GM12865 (cell line): Measurements from ENCODE around the gene ZNF865.

Experiments used
- DNase-seq: peaks from one replicate; pipeline ENCODE4 v3.0.0; 2010; ENCODE audit warnings: low read depth
- H3K4me3 ChIP-seq: 2 replicates; pipeline ENCODE4 v1.5.1; 2011; ENCODE audit warnings: mild to moderate bottlenecking, low read depth, low read length, control low read depth
- TF ChIP-seq, protein P1 (sequence below): IDR thresholded peaks from 2 replicates; pipeline ENCODE4 v1.5.1; 2011; ENCODE audit warnings: low read length, control low read depth, low read depth, inconsistent platforms; ENCODE audit not compliant: insufficient read depth; ENCODE audit errors: missing control alignments

ZNF865 gene

DNA sequence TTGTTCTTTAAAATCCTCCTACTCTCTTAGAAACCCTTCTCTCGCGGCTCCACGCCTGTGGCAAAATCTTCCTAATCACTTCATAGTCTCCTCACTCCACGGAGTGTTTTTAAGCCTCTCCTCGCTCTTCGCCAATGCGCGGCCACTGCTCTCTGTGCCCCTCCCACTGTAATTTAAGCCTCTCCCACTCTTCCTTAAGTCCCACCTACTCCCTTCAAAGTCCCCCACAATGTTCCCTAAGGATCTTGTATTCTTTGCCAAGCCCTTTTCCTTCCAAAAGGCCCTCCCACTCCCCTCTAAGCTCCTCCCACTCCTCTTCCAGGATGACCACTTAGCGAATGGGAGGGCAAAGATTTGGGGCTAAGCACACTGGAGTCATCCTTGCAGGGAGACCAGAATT lies 7.4 kb upstream of the ZNF865 start:
- H3K4me3 ChIP-seq = no peak overlapping the region
- TF ChIP-seq, protein P1, sequence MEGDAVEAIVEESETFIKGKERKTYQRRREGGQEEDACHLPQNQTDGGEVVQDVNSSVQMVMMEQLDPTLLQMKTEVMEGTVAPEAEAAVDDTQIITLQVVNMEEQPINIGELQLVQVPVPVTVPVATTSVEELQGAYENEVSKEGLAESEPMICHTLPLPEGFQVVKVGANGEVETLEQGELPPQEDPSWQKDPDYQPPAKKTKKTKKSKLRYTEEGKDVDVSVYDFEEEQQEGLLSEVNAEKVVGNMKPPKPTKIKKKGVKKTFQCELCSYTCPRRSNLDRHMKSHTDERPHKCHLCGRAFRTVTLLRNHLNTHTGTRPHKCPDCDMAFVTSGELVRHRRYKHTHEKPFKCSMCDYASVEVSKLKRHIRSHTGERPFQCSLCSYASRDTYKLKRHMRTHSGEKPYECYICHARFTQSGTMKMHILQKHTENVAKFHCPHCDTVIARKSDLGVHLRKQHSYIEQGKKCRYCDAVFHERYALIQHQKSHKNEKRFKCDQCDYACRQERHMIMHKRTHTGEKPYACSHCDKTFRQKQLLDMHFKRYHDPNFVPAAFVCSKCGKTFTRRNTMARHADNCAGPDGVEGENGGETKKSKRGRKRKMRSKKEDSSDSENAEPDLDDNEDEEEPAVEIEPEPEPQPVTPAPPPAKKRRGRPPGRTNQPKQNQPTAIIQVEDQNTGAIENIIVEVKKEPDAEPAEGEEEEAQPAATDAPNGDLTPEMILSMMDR = no peak

DNA sequence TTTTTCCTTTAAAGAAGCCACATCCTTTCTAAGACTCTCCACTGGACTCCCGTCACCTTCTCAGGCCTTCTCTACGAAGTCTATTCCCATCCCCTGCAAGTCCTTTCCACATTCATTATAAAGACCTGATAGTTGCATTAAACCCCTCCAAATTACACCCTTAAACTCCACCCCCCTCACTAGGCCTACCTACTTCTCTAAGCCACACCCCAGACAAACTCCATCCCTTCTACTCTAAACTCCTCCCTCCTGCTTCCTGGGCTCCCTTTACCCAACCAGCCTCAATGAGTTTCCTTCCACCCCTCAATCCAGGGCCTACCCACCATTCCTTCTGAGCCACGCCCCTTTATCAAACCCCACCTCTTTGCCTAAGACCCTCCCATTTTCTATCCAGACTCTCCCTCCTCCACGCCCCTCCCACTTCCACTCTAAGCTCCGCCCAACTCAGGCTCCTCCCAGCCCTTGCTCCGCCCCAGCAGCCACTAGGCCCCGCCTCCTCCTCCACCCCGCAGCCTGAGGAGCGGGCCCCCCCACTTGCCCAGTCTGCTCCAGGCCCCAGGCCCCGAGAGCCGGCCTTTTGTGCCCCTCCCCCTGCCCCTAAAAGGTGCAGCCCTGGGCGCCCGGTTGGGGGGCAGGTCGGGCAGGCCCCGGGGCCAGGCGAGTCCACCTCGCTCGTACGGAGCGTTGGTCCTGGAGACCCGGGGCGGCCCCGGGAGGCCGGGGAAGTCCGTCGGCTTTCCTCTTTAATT lies 6.6 kb upstream of the ZNF865 start:
- TF ChIP-seq, protein P1 = no peak
- DNase-seq = peak; percentile 96
- peak overlapping the region; percentile 67 for H3K4me3 ChIP-seq

More for the DNA sequence above, 7.4 kb upstream of the ZNF865 start:
- no peak for DNase-seq

DNA sequence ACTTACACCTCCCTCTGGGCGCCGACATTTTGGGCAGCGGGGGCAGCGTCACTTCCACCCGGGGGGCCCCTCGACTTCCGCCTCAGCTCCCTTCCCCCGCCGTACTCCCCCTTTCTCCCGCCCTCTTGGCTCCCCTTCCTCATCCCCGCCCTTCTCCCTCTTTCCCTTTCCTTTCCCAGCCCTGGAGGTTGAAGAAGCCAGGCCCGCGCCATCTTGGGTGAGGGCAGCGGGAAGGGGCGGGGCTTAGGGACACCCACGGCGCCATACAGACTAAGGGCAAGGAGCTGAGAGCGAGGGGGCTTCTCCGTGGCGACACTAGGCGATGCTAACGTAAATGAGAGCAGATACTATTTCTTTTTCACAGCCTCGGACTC lies 6.0 kb upstream of the ZNF865 start, which contains the start of gene FIZ1:
Gene FIZ1 (minus strand): TSS at position 50 of the 374 bp plus-strand sequence. CDS start 1,652 bp downstream, outside the sequence.
- TF ChIP-seq, protein P1 = no peak
- H3K4me3 ChIP-seq = peak within 1 kb of the TSS; percentile 82
- DNase-seq = peak; percentile 99

DNA sequence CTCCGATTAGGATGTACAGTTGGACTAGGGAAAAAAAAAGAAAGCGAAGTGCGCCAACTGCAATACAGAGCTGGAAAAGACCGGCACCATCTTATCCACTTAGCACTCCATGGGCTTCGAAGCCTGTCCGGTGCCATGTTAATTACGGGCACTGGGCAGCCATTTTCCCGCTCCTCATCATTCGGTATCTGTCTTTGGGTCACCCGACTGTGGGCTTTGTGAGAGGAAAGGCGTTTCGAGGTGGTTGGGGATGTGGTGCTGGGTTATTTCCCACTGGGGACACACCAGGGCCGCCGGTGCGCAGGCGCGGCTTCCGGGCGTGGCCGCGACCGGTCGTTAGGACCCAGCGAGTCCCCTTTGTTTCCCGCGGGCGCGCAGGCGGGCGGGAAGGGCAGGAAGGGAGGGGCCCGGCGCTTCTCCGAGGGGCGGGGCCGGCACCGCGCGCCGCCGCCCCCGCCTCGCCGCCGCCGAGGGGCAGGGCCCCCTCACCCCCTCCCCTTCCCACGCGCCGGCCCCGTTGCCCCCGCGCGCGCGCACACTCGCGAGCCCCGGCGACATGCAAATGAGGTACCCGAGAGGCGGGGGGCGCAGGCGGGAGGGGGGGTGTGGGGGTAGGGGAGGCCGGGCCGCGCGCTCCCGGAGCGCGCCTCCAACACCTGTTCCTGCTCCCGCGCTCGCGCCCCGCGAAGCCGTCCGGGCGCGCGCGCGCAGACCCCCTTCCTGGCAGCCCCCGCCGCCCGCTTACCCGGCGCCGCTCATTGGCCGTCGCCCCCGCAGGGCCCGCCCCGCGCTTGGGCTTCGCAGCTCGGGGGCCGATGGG lies 5.4 kb upstream of the ZNF865 start, which contains the start of gene ZNF524:
Gene ZNF524 (plus strand): TSS at position 447 of the 820 bp plus-strand sequence. CDS start 1,825 bp downstream, outside the sequence.
- TF ChIP-seq, protein P1 = no peak
- peak; percentile 92 for DNase-seq
- H3K4me3 ChIP-seq = peak within 1 kb of the TSS; percentile 82

DNA sequence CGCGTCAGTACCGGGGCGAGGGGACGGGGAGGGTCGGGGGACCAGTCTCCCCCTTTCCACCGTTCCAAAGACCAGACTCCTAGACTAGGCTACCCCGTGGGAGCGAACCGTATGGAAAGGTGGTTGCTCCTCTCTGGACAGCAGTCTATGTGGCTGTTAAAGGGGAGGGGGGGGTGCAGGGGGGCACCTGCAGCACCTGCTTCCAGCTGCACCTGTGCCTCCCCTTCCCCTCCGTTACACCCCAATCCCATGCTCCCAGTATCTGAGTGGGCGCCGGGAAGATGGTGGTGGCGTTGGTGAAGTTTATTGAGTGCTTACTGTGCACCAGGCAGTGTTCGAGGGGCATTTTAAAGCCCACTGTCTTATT lies 4.8 kb upstream of the ZNF865 start:
- TF ChIP-seq, protein P1 = no peak
- no peak for DNase-seq
- H3K4me3 ChIP-seq = peak overlapping the region; percentile 82

DNA sequence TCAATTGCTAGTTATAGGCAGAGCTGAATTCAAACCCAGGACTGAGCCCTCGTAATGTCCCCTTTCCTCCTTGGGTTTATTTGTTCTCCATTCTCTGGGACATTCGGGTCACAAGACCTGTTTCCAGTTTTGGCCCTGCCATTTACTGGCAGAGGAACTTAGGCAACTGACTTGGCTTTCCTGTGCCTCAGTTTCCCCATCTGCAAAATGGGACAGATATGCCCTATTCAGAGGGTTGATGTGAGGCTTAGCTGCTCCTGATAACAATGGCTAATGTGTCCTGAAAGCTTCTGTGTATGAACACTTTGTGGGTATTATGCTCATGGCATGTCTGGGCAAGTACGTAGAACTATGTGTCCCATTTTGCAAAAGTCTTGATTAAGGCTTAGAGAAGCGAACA lies 4.4 kb upstream of the ZNF865 start:
- DNase-seq = no peak
- TF ChIP-seq, protein P1 = no peak
- peak overlapping the region; percentile 82 for H3K4me3 ChIP-seq
